Right lung (tissue), 5 donors: ENCODE results near the gene TOX4. TPM values are rescaled to one million over a fixed set of nuclear protein-coding genes. Genes with fewer than 3 reads are reported as not detected.

Source experiments
- DNase-seq, 2 donors: peaks; one replicate each; pipeline ENCODE4 v3.0.0-alpha.2; 2013
- polyA plus RNA-seq, 5 donors: library from polyadenylated mRNA; unstranded; fragments of 120-200 nt; gene quantifications; one replicate each; pipeline versions ENCODE4 v1.2.1 to v1.2.3, GENCODE V29; 2013; ENCODE audit warnings: inconsistent platforms in 1 of 5, low replicate concordance in 1 of 5; ENCODE audit not compliant: insufficient read length in 5 of 5, insufficient read depth in 1 of 5

TOX4 gene
- polyA plus RNA-seq, 5 donors, result 51.3 to 69.4 (median 61.6) TPM

DNA sequence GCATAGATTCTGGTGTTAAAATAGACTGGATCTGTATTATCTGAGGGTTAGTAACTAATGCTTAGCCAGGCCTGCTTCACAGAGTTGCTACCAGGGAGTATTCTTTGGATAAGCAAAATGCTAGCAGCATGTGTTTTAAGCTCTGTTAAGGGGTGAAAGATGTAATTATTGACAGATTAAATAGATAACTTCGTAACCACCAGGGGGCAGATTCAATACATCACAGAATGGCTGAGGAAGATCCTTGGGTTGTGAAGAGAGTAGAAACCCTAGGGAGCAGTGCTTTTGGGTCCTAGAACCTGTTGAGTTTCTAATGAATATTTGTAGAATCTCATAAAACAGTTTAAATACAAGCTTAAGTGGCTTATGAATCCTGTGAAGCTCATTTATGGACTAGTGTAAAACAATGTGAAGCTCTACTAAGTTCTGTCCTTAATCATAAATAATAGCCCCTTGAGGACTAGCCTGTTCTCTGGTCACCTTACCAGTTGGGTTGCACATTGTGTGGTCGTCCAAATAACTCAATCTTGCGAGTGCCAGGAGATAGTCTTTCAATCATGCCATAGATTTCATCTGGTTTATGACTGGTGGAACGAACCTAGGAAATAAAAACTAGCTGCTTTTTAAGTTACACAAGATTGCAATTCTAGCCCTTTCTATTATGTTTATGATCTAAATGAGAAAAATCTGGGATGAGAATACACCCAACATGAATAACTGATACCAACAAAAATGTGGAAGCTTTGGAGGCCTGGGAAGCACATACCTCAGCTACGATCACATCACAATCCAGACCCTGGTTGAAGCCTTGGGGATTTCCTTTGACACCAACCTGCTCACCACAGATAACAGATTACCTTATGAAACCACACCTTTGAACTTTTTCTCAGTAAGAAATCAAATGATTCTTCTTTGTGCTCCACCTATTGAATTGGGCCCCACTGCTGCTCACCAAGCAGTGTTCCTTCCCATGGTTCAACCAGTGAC is 21.8 kb downstream of the TOX4 start:
- peak in 1 of 2 donors; percentile 36 for DNase-seq

GRCh38 chr14:21501568-21501967 is 24.6 kb downstream of the TOX4 start:
- no peak for DNase-seq

GRCh38 chr14:21503376-21503775 is 26.4 kb downstream of the TOX4 start:
- no peak for DNase-seq

DNA sequence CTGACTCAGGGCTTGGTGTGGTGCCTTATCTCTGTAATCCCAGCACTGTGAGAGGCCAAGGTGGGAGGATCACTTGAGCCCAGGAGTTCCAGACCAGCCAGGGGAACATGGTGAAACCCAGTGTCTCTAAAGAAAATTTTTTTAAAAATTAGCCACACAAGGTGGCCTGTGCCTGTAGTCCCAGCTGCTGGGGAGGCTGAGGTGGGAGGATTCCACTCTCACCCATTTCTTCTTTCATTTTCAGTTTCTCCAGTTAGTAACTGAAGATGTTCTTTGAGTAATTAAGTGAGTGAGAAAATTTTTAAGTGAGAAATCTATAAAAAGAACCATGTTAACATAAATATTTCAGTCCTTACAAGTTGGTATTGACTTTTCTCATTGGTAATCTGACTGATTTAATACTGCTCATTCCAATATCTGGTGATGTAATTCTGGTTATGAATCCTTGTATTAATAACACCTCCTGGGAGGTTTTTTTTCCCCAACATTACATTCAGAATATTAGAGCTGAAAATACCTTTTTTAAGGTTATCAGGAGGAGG is 28.1 kb downstream of the TOX4 start:
- no peak for DNase-seq

GRCh38 chr14:21506557-21506956 is 29.6 kb downstream of the TOX4 start:
- no peak for DNase-seq

DNA sequence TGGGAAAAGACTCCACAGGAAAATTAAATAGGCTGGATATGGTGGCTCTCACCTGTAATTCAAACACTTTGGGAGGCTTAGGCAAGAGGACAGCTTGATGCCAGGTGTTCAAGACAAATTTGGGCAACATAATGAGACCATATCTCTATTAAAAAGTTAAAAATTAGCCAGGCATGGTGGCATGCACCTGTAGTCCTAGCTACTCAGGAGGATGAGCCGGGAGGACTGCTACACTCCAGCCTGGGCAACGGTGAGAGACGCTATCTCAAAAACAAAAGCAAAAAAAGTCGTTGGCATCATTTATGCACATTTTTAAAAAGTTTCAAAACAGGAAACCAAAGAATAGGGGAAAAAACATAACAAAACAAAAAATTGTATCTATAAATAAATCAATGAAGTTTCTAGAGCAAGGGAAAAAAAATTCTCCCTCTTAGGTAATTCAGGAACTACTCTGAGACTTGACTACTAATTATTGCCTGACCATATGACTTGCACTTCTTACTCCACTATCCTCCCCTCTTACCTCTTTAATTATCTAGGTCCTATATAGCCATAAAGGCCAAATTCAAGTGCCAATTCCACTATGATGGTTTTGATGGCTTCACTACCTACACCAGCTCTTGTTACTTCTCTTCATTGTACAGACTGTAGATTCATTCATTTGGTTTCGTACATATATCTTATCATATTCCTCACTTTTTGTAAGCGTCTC is 32.6 kb downstream of the TOX4 start:
- DNase-seq, result no peak

GRCh38 chr14:21510735-21511657 is 34.0 kb downstream of the TOX4 start, which contains the start of gene METTL3:
METTL3 (minus strand) TSS chr14:21511340; CDS start chr14:21511223, 117 bp downstream.
- DNase-seq, result peak; percentile 96 to 98

DNA sequence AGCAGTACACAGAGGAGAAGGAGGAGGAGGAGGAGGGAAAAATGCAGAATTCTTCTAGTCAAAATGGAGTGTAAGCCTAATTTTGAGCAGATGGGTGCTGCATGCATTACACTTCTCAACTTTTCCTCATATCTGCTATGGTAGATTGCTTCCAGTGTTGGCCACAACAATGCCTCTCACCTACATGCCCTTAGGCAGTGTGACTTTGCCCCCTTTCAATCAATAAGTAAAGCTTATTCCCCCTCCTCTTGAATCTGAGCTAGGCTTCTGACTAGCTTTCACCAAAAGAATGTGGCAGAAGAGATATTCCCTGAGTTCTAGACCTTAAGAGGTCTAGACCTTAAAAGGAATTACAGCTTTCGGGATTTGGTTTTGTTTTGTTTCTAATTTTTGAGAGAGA is 37.3 kb downstream of the TOX4 start:
- no peak for DNase-seq

DNA sequence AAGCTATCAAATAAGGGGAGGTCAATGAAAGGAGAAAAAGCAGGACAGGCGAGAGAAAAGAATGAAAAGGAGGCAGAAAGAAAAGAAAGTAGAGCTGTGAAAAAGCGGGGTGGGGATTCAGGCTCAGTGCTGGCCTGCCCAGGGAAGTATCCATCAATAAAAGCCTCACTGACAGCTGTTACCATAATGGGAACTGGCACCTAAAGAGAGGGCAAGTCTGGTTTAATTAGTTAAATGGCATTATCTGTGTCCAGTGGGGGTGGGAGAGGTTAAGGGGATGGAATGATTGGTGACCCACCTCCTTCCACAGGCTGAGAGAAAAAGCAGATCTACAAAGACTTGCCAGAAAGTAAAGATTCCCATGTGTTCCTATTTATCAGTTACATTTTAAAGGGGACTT is 41.7 kb downstream of the TOX4 start:
- DNase-seq, result no peak

DNA sequence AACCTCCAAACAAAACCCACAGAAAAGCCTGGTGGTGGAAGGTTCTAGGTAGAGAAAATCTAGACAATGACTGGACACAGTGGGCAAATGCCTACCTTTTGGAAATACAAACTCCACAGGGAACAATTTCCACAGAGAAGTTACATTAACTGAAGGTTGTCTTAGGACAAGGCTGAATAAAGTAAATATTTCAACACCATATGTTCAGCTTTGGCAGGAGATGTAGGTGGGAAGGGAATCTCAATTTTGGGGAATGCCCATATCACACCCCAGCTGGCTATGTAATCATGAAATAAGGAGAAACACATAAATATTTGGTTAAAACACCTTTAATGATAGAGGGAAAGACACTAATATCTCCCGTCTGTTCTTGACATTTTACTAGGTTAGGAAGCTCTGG is 43.8 kb downstream of the TOX4 start:
- no peak for DNase-seq

- no peak for DNase-seq
These were observed 44.5 kb downstream of the TOX4 start for GRCh38 chr14:21521501-21521900.

GRCh38 chr14:21523203-21523602 is 46.2 kb downstream of the TOX4 start:
- DNase-seq, result no peak

DNA sequence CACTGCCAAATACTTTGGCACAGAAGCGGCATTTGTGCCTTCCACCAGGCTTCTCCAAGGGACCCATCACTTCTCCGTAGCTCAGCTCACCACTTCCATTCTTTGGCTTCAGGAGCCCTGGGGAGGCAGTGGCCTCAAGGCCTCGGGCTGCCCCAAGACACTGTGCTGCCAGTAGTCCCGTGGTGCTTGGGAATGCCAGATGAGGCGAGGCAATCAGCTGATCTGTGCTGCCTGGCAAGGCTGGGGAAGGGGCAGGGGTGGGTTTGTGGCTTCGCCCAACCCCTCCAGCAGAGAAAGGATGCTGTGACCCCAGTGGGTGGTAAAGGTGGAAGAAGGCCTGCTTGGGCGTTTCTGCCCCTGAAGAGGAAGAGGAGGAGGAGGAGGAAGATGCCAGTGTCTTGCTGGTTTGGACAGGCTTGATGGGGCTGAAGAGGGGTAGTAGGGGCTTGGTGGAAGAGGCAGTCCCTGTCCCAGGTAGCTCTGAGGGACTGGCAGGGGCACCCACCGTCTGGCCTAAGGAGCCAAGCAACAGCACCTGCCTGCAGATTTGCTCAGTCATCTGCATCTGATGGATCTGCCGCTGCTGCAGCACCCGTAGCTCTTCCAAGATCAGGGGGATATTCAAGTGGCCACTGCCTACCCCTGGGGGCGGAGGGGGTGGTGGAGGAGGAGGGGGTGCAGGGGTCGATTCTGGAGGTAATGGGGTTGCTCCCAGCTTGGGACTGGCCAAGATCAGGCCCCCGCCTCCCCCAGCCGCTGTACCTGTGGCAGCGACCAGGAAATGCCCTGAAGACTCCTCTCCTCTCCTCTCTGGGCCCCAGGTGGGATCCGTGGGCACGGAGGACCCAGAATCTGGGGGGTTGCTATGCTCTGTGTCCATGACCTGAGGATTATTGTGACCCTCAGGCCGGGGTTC is 47.8 kb downstream of the TOX4 start:
- DNase-seq, result no peak

DNA sequence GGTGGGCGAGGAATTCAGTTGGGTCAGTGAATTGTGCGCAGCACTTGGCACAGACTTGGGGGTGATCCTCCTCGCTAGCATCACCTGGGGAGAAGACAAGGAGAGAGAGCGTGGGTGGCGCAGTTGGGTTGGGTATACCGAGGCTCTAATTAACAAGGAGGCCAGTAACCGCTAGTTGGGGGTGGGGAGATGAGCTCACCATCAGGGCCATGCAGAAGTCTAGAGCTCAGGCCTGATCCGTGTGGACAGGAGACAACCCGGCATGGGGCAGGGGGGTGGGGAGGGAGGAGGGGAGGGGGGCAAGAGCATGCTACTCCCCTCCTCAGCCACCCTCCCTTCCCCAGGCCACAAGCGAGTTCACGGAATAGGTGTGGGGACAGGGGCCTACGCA is 48.6 kb downstream of the TOX4 start:
- no peak for DNase-seq

- peak; percentile 86 for DNase-seq
These were observed 49.1 kb downstream of the TOX4 start, which contains the start of gene SALL2 for GRCh38 chr14:21525962-21526671. SALL2 (minus strand) TSS chr14:21526346; CDS start chr14:21526127, 219 bp downstream.

- DNase-seq, result no peak
These were observed 49.8 kb downstream of the TOX4 start for GRCh38 chr14:21526672-21527317.

- DNase-seq, result no peak
These were observed 50.3 kb downstream of the TOX4 start for GRCh38 chr14:21527318-21527679.

GRCh38 chr14:21528381-21529348 is 51.7 kb downstream of the TOX4 start:
- no peak for DNase-seq
